ENCODE results near the gene PARP4. TPM values are rescaled to one million over a fixed set of nuclear protein-coding genes. Genes with fewer than 3 reads are reported as not detected.
A peak's percentile ranks its signal among the peaks of the same experiment; 100 is the strongest.
"Not testable (repeated sequence)": the region's sequence is repeated elsewhere in the genome, so short reads cannot be mapped to it uniquely, and the experiment has no call there.

The PARP4 gene
- 10 to 100 TPM; 17.0 to 31.6 (median 27.8) TPM for total RNA-seq

DNA sequence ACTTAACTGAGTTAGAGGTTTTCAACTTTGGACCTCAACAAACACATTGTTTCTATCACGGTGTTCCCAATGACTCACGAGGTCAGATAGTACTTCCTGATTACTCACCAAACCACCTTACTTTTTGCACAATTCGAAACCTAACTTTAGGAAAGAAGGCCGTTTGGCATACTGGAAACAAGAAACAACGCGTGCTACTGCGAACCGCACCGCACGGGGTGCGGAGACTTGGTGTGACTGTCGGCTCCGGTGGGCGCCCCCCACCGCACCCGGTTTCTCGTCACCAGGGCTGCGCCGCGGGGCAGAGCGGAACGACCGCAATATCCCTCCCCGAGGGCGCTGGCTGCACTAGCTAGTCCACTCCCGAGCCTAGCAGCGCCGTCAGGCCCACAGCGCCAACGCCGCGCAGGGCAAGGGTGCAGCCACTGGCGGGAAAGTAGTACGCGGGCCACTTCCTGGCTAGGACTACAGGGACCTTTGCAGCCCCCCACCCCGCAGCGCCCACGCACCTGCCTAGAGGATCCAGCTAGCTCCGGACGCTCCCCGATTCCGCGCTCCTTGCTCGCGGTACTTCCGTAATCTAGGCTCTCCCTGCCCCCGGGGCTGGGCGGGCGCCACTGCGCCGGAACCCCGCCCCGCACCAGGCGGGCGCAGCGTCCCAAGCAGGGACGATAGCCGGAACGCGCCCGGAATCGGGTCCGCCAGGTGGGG, at the start of gene PARP4:
TSS of gene PARP4 (minus strand) at position 582 of the 711 bp plus-strand sequence. CDS start 9,002 bp downstream, outside the sequence.
- TF ChIP-seq, protein P1, sequence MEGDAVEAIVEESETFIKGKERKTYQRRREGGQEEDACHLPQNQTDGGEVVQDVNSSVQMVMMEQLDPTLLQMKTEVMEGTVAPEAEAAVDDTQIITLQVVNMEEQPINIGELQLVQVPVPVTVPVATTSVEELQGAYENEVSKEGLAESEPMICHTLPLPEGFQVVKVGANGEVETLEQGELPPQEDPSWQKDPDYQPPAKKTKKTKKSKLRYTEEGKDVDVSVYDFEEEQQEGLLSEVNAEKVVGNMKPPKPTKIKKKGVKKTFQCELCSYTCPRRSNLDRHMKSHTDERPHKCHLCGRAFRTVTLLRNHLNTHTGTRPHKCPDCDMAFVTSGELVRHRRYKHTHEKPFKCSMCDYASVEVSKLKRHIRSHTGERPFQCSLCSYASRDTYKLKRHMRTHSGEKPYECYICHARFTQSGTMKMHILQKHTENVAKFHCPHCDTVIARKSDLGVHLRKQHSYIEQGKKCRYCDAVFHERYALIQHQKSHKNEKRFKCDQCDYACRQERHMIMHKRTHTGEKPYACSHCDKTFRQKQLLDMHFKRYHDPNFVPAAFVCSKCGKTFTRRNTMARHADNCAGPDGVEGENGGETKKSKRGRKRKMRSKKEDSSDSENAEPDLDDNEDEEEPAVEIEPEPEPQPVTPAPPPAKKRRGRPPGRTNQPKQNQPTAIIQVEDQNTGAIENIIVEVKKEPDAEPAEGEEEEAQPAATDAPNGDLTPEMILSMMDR (IDR thresholded peaks at IDR 0.05), result no peak
- TF ChIP-seq POLR2A (IDR thresholded peaks at IDR 0.05), result no peak
- peak within 1 kb of the TSS; percentile 91 for H3K4me3 ChIP-seq (ENCODE audit: low read depth, poor library complexity, severe bottlenecking)
- 0% methylated on average over 52 to 55 of the region's 63 CpGs for WGBS, 2 donors
- intact Hi-C loops (cut with DNase I; ENCODE audit: low total_unique reads), result no loop called here
- DNase-seq (ENCODE audit: low spot score in 2 of 2), result peak; percentile 75 to 95

DNA sequence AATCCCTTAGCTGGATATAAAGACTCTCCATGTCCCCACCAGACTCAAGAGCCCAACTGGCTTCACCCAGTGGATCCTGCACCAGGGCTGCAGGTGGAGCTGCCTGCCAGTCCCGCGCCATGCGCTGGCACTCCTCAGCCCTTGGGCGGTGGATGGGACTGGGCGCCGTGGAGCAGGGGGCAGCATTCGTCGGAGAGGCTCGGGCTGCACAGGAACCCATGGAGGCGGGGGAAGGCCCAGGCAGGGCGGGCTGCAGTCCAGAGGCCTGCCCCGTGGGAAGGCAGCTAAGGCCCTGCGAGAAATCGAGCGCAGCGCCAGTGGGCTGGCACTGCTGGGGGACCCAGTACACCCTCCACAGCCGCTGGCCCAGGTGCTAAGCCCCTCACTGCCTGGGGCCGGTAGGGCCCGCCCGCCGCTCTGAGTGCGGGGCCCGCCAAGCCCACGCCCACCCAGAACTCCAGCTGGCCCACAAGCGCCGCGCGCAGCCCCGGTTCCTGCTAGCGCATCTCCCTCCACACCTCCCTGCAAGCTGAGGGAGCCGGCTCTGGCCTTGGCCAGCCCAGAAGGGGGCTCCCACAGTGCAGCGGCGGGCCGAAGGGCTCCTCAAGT, 48.1 kb upstream of the PARP4 start:
- DNase-seq (ENCODE audit: low spot score in 2 of 2); H3K4me3 ChIP-seq (ENCODE audit: low read depth, poor library complexity, severe bottlenecking); intact Hi-C loops (cut with DNase I; ENCODE audit: low total_unique reads): not testable (repeated sequence)
- 92 to 95% methylated on average over 33 to 34 of the region's 34 CpGs for WGBS, 2 donors

DNA sequence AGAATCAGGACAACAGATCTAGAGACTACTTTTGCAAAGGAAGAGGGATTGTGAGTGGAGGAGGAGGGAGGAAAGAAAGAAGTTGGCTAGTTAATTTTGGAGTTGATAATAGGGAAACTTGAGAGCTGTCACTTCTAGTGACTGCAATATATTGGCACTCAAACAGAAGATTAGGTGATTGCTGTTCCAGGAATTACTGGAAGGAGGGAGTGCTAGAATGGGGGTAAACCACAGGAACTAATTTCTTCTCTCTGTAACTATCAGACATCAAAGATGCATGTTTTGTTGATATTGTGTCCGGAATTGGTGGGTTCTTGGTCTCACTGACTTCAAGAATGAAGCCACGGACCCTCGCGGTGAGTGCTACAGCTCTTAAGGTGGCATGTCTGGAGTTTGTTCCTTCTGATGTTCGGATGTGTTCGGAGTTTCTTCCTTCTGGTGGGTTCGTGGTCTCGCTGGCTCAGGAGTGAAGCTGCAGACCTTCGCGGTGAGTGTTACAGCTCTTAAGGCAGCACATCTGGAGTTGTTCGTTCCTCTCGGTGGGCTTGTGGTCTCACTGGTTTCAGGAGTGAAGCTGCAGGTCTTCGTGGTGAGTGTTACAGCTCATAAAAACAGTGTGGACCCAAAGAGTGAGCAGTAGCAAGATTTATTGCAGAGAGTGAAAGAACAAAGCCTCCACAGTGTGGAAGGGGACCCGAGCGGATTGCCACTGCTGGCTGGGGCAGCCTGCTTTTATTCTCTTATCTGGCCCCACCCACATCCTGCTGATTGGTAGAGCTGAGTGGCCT, 47.0 kb upstream of the PARP4 start:
- 73 to 78% methylated on average over 15 of the region's 15 CpGs for WGBS, 2 donors
- DNase-seq (ENCODE audit: low spot score in 2 of 2); intact Hi-C loops (cut with DNase I; ENCODE audit: low total_unique reads); H3K4me3 ChIP-seq (ENCODE audit: low read depth, poor library complexity, severe bottlenecking): not testable (repeated sequence)

DNA sequence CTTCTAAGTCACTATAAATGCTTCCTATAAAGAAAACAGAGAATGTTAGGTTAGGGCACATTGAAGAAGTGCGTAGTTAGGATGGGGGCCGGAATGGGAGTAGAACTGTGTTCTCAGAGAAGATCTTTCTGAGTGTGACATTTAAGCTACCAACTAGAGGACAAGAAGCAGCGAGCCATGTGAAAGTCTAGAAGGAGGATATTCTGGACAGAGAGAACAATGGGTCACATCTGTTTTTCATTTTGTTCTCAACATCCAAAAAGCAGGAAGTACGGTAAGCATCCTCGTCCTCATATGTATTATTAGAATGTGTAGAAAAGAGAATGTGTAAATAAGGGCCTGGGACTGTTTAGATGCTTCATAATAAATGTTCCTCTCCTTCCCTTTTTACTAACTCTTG, 44.5 kb upstream of the PARP4 start:
- TF ChIP-seq, protein P1 (IDR thresholded peaks at IDR 0.05), result no peak
- TF ChIP-seq POLR2A (IDR thresholded peaks at IDR 0.05), result no peak
- no peak overlapping the region for H3K4me3 ChIP-seq (ENCODE audit: low read depth, poor library complexity, severe bottlenecking)
- 54 to 60% methylated on average over 5 of the region's 5 CpGs for WGBS, 2 donors
- DNase-seq (ENCODE audit: low spot score in 2 of 2), result no peak
- intact Hi-C loops (cut with DNase I; ENCODE audit: low total_unique reads), result no loop called here

DNA sequence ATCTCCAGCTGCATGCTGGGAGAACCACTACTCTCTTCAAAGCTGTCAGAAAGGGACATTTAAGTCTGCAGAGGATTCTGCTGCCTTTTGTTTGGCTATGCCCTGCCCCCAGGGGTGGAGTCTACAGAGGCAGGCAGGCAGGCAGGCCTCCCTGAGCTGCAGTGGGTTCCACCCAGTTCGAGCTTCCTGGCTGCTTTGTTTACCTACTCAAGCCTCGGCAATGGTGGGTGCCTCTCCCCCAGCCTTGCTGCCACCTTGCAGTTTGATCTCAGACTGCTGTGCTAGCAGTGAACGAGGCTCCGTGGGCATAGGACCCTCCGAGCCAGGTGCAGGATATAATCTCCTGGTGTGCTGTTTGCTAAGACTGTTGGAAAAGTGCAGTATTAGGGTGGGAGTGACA, 41.3 kb upstream of the PARP4 start:
- WGBS, 2 donors, result 89 to 90% methylated on average over 5 of the region's 5 CpGs
- H3K4me3 ChIP-seq (ENCODE audit: low read depth, poor library complexity, severe bottlenecking); intact Hi-C loops (cut with DNase I; ENCODE audit: low total_unique reads); DNase-seq (ENCODE audit: low spot score in 2 of 2): not testable (repeated sequence)

DNA sequence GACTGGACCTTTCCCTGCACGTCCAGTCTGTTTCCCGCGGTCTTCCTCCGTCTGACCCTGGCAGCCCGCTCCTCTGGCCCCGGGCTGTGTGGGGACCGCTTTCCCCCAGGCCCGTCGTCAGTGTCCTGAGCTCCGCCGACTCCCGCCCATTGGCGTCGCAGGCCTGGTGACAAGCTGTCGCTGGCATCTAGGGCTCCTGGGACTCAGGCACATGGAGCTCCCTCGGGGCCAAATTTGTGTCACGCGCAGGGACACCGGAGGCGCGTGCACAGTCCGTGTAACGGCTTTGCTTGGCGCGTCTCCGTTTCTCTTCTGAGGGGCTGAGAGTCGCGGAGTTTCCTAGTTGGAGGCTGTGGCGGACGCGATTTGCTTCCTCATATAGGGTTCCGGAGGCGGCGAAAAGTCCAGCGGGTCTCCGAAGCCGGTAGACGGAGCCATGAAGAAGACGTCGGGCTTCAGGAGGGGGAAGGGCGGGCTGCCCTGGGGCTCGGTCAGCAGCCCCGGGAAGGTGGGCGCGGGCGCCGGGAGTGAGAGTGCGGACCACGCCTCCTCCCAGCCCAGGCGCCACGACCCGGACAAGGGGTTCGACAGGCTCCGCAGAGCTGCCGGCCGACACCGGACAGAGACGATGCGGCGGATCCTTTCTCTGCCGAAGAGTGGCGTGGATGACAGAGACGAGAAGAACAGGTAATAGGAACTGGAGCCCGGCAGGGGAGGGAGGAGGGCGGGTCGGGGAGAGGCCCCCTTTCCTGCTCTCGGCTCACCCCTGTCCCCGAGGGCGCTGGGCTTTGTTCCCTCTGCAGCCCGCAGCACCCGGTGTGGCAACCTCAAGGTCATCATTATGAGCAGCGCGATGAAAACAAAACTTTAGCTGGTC, 29.1 kb upstream of the PARP4 start:
- DNase-seq (ENCODE audit: low spot score in 2 of 2), result peak in 1 of 2 donors; percentile 85
- WGBS, 2 donors, result 4 to 5% methylated on average over 29 to 39 of the region's 73 CpGs
- H3K4me3 ChIP-seq (ENCODE audit: low read depth, poor library complexity, severe bottlenecking), result peak overlapping the region; percentile 38
- intact Hi-C loops (cut with DNase I; ENCODE audit: low total_unique reads), result not testable (repeated sequence)

DNA sequence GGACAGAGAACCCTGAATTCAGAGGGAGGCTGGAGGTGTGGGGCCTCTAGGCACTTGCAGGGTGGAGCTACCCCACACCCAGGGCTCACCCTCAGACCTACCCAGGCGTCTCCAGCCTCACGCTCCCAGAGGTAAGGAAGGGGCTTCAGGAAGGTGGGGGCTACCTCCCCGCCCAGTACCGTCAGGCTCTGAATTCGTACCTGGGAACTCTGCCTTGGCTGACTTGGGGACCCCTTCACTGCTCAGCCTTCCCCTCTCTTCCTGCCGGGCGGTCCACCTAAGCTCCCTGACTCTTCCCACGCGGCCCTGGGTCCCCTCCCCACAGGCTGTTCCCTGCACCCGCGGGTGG, 28.5 kb upstream of the PARP4 start:
- no peak for DNase-seq (ENCODE audit: low spot score in 2 of 2)
- intact Hi-C loops (cut with DNase I; ENCODE audit: low total_unique reads), result no loop called here
- 16 to 27% methylated on average over 8 to 11 of the region's 11 CpGs for WGBS, 2 donors
- no peak for TF ChIP-seq POLR2A (IDR thresholded peaks at IDR 0.05)
- TF ChIP-seq, protein P1 (IDR thresholded peaks at IDR 0.05), result no peak
- no peak overlapping the region for H3K4me3 ChIP-seq (ENCODE audit: low read depth, poor library complexity, severe bottlenecking)
